ENCODE measurements around the gene JARID2. TPM values are rescaled to one million over a fixed set of nuclear protein-coding genes. Genes with fewer than 3 reads are reported as not detected.

JARID2 gene
- total and polyA plus RNA-seq, 2 of the 4 experiments (the other 2 are of a cell fraction), result 9.6 to 12.9 TPM

DNA sequence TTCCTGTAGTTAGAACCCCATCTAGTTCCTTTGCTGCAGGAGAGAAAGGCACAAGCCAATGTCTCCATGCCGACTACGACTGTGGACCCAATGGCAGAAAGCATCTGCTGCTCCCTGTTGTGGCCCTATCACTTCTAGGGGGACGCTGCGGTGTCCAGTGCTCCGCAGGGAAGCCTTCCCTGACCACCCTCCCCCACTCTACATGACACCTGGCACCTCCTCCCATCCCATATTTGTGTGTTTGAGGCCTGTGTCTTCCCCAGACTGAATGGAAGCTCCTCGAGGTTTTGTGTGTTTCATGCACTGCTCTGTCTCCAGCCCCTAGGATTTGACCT is 257.4 kb downstream of the JARID2 start:
- CTCF ChIA-PET, result interaction anchor here (1.3 kb wide), 1 partner anchor 8 kb away, joined by 3 read pairs; no protein-coding TSS in a partner anchor
- Histone ChIP-seq H3K23ac (ENCODE audit: low read depth, low read length) (no peak overlapping the region), H2BK5ac (ENCODE audit: low read depth, low read length, poor library complexity, severe bottlenecking) (no peak overlapping the region), H3K18ac (ENCODE audit: low read depth, low read length) (no peak overlapping the region), H3K9me1 (ENCODE audit: insufficient read depth, low read length) (peaks cover 33% of the 10 kb centered on the region), H3K4me2 (ENCODE audit: low read depth, low read length) (no peak overlapping the region), H3K14ac (replicated peaks; ENCODE audit: low read depth, low read length) (no peak overlapping the region), H3K56ac (ENCODE audit: extremely low read depth, insufficient read depth, low read length) (no peak overlapping the region), H2BK20ac (ENCODE audit: low read depth, low read length) (no peak overlapping the region), H4K8ac (ENCODE audit: low read depth in 2 of 2, low read length in 2 of 2) (no peak overlapping the region), H4K20me1 (ENCODE audit: insufficient read depth, low read length) (peaks cover 95% of the 10 kb centered on the region), H3K4me3 (ENCODE audit: insufficient read depth, low read depth, low read length) (no peak overlapping the region), H3K4ac (ENCODE audit: low read depth, low read length) (no peak overlapping the region), H2AK9ac (replicated peaks; ENCODE audit: low read depth, low read length, poor library complexity) (peak overlapping the region; percentile 13), H3K4me1 (ENCODE audit: control insufficient read depth, insufficient read depth, low read length) (peaks cover 27% of the 10 kb centered on the region), H2BK120ac (ENCODE audit: low read depth, low read length) (no peak overlapping the region), H2AFZ (replicated peaks; ENCODE audit: low read length, poor library complexity) (no peak overlapping the region), H3K36me3 (ENCODE audit: control insufficient read depth, insufficient read depth, low read length) (peaks cover 46% of the 10 kb centered on the region), H3K27ac (ENCODE audit: insufficient read depth, low read length) (no peak overlapping the region), H4K91ac (ENCODE audit: insufficient read depth, low read depth, low read length) (no peak overlapping the region), H4K5ac (ENCODE audit: low read depth, low read length) (no peak overlapping the region), H3K9me3 (ENCODE audit: control insufficient read depth, insufficient read depth, low read length) (no peaks in the 10 kb centered on the region), H3K9ac (ENCODE audit: low read depth, low read length) (no peak overlapping the region), H3K79me1 (ENCODE audit: low read depth in 1 of 2, low read length in 2 of 2) (peaks cover 25 to 83% of the 10 kb centered on the region in 2 experiments), H3K27me3 (ENCODE audit: control insufficient read depth, insufficient read depth, low read length) (no peaks in the 10 kb centered on the region), H2BK15ac (ENCODE audit: low read depth, low read length) (no peak overlapping the region), H2AK5ac (ENCODE audit: low read depth, low read length) (no peak overlapping the region)
- POLR2A ChIA-PET (ENCODE audit: unreplicated experiment), result no interaction called here
- BruUV-seq (replicated peaks), result no TSS peak
- dilution Hi-C loops (cut with HindIII; ENCODE audit: low sequenced_read_pairs, unreplicated experiment) (no loop called here), in situ Hi-C loops (cut with MboI; ENCODE audit: low sequenced_read_pairs) (no loop called here), intact Hi-C loops (cut with micrococcal nuclease) (no loop called here)
- WGBS, 2 experiments (ENCODE audit: extremely low coverage in 2 of 2, insufficient read length in 1 of 2), result no CpG with 5 or more reads among the region's 6 CpGs
- ATAC-seq (ENCODE audit: low read depth) (no peak), DNase-seq (no peak)
- TF ChIP-seq NFE2L2 (IDR thresholded peaks at IDR 0.05; ENCODE audit: low read depth, low read length), result no peak
- TF ChIP-seq, protein P1, sequence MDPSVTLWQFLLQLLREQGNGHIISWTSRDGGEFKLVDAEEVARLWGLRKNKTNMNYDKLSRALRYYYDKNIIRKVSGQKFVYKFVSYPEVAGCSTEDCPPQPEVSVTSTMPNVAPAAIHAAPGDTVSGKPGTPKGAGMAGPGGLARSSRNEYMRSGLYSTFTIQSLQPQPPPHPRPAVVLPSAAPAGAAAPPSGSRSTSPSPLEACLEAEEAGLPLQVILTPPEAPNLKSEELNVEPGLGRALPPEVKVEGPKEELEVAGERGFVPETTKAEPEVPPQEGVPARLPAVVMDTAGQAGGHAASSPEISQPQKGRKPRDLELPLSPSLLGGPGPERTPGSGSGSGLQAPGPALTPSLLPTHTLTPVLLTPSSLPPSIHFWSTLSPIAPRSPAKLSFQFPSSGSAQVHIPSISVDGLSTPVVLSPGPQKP (IDR thresholded peaks at IDR 0.05; ENCODE audit: borderline replicate concordance, low read depth, low read length), result no peak
- TF ChIP-seq CEBPB (IDR thresholded peaks at IDR 0.05; ENCODE audit: low read depth, low read length), result no peak
- TF ChIP-seq, protein P2, sequence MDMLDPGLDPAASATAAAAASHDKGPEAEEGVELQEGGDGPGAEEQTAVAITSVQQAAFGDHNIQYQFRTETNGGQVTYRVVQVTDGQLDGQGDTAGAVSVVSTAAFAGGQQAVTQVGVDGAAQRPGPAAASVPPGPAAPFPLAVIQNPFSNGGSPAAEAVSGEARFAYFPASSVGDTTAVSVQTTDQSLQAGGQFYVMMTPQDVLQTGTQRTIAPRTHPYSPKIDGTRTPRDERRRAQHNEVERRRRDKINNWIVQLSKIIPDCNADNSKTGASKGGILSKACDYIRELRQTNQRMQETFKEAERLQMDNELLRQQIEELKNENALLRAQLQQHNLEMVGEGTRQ (IDR thresholded peaks at IDR 0.05; ENCODE audit: low read depth, low read length), result no peak
- no peak for TF ChIP-seq RAD21 (IDR thresholded peaks at IDR 0.05; ENCODE audit: low read length)
- TF ChIP-seq, protein P3, sequence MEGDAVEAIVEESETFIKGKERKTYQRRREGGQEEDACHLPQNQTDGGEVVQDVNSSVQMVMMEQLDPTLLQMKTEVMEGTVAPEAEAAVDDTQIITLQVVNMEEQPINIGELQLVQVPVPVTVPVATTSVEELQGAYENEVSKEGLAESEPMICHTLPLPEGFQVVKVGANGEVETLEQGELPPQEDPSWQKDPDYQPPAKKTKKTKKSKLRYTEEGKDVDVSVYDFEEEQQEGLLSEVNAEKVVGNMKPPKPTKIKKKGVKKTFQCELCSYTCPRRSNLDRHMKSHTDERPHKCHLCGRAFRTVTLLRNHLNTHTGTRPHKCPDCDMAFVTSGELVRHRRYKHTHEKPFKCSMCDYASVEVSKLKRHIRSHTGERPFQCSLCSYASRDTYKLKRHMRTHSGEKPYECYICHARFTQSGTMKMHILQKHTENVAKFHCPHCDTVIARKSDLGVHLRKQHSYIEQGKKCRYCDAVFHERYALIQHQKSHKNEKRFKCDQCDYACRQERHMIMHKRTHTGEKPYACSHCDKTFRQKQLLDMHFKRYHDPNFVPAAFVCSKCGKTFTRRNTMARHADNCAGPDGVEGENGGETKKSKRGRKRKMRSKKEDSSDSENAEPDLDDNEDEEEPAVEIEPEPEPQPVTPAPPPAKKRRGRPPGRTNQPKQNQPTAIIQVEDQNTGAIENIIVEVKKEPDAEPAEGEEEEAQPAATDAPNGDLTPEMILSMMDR (conservative IDR thresholded peaks at IDR 0.05; ENCODE audit: low read depth, low read length), result no peak
- TF ChIP-seq RFX5 (IDR thresholded peaks at IDR 0.05; ENCODE audit: low read depth, low read length), result no peak
